ENCODE data around the gene LGALS1.
A peak's percentile ranks its signal among the peaks of the same experiment; 100 is the strongest.
"Not testable (repeated sequence)": the region's sequence is repeated elsewhere in the genome, so short reads cannot be mapped to it uniquely, and the experiment has no call there.

LGALS1 gene

DNA sequence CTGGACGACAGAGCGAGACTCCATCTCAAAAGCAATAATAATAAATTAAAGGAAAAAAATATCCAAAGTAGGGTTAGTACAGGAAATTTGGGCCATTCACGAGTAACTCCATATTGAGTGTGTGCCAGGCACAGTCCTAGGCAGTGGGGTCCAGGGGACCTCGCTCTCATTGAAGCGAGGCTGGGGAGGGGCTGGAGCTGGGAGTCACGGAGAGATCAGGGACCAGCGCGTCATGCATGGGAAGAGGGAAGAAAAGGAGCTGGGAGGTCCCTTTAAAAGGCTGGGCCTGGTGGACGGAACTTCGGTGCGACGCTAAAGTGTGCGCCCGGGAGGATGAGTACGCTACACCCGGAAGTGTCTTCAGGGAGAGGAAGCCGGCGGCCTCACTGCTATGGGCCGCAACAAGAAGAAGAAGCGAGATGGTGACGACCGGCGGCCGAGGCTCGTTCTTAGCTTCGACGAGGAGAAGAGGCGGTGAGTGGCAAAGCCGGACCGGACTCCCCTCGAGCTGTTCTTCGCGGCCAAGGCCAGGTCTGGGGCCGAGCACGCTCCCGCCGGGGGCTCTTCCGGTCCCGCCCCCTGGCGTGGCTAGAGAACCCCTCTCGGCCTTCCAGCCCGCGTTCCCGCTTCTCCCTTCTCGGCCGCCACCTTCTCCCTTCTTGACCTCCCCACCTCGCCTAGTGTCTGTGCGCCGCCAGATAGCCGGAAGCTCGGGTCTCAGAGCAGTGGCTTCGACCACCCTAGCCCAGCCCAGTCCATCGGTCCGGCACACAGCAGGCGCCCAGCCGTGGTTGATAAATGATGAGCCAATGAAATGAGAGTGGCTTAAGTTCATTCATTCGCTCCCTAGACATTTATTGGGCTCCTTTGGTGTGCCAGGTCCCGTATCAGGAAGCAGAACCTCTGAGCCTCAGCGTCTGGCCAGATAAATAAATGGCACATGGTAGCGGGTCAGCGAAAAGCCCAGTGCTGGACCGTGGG, 10.9 kb downstream of the LGALS1 start, which contains the start of gene NOL12:
Gene NOL12, plus strand, starts transcription at position 342 of the 981 bp plus-strand sequence. Its CDS starts 50 bp downstream, at position 392.
- peak; percentile 94 for DNase-seq (ENCODE audit: low read depth, low spot score)

DNA sequence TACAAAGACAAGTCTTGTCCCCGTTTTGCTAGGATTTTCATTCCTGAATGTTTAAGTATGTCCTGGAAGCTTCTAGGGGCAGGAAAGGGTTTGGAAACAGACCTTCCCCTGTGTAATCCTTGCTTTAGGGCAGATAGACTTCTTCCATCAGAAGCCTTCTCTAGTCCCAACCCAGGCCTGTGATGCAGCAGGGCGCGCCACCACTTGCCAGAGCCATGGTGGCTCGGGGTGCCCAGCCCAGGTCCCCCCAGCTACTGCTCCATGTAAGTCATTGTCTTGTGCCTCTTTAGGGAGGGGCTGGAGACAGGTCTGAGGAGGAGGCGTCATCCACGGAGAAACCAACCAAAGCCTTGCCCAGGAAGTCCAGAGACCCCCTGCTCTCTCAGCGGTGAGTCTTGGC, 15.0 kb downstream of the LGALS1 start:
- no peak for DNase-seq (ENCODE audit: low read depth, low spot score)

DNA sequence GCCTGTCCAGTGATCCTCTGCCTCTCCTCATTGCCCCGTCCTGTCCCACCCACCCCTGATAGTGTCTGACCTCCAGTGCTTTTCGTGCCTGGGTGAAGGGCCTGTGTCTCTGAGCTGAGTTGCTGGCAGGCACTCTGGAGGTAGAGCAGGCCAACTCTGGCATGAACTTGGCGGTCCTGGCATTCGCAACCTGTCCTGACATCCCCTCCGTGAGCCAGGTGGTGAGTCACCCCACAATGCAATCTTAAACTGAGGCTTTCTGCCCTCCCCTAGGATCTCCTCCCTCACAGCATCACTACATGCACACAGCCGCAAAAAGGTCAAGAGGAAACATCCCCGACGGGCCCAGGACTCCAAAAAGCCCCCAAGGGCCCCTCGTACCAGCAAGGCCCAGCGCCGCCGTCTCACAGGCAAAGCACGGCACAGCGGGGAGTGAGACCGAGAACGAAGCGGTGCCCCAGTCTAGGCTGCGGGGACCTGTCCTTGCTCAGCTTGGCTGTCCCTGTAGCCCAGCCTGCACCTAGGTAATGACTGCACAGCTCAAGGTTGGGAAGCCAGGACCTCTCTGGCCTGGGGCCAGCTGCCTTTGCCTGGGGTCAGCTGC, 15.6 kb downstream of the LGALS1 start:
- DNase-seq (ENCODE audit: low read depth, low spot score) = peak; percentile 73

DNA sequence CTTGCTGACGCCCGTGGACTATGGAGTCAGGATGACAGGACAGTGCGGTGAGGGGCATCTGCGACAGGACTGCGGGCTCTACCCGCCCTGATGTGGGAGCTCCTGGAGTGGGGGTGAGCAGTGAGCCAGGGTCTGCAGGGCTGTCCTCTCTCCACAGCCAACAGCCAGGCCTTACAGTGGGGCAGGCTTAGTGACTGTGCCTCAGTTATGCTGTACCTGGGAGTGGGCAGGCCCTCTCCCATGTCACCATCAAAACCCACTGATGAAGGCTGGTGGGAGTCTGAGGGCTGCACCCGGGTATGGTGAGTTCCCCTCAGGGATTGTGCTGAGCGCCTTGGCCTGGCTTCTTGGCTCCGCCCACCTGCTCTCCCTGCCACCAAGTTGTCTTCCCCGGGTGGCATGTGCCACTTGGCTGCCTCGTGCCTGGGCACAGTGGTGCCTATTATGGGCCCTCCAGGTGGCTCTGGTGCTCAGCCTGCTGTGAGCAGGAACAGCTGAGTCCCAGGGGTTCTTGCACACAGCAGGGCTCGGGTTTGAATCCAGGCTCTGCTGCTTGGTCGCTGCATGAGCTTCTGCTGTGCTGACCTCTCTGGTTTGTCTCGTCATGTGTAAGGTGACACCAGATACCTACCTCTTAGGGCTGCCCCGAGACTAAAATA, 17.3 kb downstream of the LGALS1 start:
- no peak for DNase-seq (ENCODE audit: low read depth, low spot score)

DNA sequence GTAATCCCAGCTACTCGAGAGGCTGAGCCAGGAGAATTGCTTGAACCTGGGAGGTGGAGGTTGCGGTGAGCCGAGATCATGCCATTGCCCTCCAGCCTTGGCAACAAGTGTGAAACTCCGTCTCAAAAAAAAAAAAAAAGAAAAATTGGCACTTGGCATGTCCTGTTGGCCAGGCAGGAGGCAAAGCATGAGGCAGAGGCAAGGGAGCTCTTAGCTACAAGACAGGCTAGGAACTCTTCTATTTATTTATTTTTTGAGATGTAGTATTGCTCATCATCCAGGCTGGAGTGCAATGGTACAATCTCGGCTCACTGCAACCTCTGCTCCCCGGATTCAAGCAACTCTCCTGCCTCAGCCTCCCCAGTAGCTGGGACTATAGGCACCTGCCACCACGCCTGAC, 18.7 kb downstream of the LGALS1 start:
- not testable (repeated sequence) for DNase-seq (ENCODE audit: low read depth, low spot score)

DNA sequence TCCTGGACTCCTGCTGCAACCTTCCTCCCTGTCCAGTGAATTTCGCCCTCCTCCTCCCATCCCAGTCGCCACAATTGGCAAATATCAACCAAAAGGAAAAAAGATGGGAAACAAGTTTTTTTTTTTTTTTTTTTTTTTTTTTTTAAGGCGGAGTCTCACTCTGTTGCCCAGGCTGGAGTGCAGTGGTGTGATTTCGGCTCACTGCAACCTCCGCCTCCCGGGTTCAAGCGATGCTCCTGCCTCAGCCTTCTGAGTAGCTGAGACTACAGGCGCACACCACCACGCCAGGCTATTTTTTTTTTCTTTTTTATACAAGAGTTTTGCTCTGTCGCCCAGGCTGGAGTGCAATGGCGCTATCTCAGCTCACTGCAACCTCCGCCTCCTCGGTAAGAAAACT, 20.8 kb downstream of the LGALS1 start:
- not testable (repeated sequence) for DNase-seq (ENCODE audit: low read depth, low spot score)

DNA sequence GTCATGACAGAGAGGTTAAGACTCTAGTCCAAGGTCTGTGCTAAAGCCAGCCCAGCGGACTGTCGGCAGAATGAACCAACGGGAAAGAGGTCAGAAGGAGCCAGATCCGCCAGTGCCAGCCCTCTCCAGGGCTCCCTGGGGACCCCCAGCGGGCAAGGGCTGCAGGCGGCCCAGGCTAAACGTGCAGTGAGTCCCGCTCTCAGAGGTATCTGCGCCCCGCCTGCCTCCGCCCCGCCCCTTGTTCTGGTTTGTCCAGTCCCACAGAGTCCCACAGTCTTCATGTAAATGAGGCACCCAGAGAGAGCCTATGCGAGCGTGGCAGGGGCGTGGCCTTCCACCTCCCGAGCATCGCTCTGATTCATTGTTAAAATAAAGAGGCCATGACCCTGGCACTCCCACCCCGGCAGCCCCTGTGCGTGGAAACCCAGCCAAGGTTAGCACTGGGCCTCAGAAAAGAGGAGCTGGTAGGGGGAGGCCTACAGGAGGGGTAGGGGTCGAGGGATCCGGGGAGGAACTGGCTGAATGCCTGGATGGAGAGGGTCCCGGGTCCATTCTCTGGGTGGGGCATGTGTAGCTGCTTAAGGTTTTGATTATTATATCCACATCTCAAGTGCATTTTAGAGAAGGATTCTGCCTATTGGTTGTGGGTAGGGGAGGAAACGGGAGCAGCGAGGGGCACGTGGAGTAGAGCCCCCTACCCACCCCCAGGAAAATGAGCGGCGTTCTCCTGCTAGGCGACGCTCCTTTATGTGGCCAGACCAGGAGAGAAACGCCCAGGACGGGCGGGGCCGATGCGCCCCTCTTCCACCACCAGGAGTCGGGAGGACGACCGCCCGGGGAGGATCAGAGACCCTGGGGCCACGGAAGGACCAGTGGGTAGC, 21.5 kb downstream of the LGALS1 start, which contains the start of gene TRIOBP:
Gene TRIOBP, plus strand, starts transcription at position 392 of the 881 bp plus-strand sequence. CDS start 4,318 bp downstream, outside the sequence.
- peak; percentile 98 for DNase-seq (ENCODE audit: low read depth, low spot score)

DNA sequence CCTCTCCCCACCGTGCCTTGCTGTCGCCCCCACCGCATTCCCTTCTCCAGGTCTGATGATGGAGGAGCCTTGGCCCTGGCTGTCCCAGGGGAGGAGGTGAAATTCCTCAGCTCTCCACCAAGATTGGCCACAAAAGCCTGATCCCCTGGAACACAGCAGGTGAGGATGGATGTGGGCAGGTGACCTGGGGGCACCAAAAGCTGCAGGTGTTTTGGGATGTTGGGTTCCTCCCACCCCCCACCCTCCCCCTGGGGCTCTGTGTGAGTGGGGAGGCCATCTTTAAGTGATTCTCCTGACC, 22.1 kb downstream of the LGALS1 start:
- no peak for DNase-seq (ENCODE audit: low read depth, low spot score)

DNA sequence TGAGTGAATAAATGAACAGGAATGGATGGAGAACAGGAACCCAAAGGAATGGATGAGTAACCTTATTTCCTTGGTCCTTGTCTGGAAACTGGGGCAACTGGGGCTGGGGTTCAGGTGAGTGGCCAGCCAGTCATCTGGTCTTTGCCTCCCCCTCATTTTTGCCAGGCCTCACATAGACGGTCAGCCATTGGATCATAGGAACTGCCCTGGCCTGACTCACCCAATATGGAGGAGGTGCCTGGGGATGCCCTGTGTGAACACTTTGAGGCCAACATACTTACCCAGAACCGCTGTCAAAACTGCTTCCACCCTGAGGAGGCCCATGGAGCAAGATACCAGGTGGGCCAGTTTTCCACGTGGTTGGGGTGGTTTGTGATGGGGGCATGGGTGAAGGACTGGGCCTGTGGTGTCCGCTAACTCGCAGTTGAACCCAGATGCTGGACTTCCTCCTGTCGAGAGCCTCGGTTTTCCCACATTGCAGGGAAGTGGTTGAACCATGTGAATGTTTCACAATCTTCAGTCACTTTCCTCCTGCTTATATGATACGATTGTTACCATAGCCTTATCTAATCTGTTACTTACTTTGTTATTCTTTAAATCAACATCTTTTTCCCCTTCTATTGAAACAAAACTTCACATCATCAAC, 25.8 kb downstream of the LGALS1 start:
- DNase-seq (ENCODE audit: low read depth, low spot score) = no peak

DNA sequence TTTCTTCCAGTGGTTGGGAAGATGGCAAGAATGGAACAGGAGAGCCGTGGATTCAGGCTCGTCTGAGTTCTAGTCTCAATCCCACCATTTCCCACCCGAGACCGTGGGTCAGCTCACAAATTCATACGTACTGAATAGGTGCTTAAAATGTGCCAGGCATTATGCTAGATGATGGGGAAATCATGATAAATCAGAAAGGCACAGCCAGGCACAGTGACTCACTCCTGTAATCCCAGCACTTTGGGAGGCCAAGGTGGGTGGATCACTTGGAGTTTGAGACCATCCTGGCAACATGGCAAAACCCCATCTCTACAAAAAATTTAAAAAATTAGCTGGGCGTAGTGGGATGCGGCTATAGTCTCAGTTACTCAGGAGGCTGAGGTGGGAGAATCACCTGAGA, 28.5 kb downstream of the LGALS1 start:
- DNase-seq (ENCODE audit: low read depth, low spot score) = no peak

DNA sequence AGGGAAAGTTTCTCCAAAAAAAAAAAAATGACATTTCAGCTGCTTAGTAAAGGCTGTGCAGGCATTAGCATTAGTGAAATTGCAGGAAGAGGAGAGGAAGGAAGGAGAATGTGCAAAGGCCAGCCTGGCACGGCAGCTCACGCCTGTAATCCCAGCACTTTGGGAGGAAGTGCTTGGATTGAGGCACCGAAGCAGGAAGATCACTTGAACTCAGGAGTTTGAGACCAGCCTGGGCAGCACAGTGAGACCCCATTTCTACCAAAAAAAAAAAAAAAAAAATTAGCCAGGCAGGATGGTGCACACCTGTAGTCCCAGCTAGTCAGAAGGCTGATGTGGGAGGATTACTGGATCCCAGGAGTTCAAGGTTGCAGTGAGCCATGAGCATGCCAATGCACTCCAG, 29.2 kb downstream of the LGALS1 start:
- no peak for DNase-seq (ENCODE audit: low read depth, low spot score)

DNA sequence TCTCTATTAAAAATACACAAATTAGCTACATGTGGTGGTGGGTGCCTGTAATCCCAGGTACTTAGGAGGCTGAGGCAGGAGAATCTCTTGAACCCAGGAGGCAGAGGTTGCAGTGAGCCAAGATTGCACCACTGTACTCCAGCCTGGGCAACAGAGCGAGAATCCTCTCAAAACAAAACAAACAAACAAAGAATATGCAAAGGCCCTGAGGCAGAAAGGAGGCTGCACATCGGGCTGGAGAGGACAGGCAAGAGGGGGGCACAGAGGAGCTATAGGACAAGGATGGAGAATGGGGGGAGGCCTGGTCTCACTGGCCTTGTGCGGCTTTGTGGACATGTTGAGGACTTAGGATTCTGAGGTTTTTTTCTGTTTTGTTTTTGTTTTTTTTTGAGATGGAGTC, 29.8 kb downstream of the LGALS1 start:
- DNase-seq (ENCODE audit: low read depth, low spot score) = no peak

DNA sequence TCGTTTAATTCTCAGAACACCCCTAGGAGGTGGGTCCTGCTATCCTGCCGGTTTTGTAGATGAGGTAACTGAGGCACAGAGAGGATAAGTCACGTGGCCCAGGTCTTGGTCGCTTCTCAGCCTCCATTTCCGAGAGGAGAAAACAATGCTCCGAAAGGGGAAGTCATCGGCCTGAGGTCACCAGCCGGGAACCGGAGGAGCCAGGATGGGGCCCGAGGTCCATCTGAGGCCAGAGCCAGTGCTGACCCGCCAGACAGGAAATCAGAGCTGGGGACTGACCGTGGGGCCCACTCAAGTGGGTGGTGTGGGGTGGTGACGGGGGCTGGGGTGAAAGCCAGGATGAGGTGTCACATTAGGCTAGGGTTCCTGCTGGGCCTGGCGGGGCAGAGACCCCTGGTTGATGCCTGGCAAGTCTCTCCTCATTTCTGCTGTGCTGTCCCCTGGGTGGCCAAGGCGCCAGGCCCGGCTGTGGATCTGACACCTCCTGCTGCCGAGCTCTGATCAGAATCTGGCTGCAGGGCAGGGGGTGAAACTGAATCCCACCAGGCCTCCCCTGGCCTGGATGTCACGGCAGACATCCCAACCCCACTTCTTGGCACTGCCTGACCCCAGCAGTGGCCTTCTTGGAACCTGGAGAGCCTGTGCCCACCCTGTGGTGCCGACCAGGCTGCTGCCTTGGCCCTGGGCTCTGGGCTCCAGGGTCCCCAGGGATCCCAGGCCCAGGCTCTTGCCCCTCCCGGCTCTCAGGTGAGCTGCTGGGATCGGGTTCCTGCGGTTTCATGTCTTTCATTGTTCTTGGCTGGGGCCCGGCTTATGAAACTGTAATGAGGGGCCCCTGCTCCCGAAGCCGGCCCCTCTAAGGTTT, 33.4 kb downstream of the LGALS1 start:
- DNase-seq (ENCODE audit: low read depth, low spot score) = no peak

DNA sequence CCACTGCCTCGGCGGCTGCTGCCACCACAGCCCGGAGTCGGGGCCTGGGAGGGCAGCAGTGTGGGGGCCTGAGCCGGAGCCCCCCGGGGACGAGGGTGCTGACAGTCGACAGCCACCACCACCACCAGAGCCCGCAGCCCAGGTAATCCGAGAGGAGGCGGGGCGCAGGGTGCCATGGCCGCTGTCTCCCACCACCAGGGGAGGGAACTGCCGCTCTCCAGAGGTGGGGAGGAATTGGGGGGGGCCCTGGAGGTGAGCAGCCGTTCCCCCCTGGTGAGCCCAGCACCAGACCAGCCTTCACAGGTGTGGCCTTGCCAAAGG, 34.0 kb downstream of the LGALS1 start:
- DNase-seq (ENCODE audit: low read depth, low spot score) = no peak

DNA sequence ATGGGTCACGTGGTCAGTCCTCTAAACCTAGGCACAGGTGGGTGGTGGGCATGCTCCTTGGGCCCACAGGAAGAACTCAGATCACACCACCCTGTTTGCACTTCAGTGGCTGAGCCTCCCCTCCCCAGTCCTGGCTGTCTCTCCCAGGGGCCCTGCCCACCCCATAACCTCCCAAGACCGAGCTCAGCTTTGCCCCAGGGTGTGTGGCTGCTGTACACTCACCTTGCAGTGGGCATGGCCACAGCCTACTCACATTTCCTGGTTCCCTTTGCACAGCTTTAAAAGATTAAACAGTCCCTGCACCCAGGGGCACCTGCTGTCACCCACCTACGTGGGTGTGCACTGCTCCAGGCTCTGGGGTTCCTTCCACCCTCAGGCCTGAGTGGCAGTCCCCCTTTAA, 35.2 kb downstream of the LGALS1 start:
- no peak for DNase-seq (ENCODE audit: low read depth, low spot score)

DNA sequence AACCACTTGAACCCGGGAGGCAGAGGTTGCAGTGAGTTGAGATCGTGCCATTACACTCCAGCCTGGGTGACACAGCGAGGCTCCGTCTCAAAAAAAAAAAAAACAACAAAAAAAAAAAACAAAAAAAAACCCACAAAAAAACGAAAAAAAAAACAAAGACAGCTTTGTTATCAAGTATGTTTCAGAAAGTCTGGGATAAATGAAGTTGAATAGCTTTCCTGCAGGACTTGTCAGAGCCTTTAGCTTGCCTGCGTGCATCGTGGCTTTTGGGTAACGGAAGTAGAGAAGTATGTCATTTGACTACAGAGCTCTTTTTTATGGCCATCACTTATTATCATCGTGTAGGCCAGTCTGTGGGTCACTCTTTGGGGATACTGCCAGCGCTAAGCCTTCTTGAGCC, 36.1 kb downstream of the LGALS1 start:
- no peak for DNase-seq (ENCODE audit: low read depth, low spot score)

DNA sequence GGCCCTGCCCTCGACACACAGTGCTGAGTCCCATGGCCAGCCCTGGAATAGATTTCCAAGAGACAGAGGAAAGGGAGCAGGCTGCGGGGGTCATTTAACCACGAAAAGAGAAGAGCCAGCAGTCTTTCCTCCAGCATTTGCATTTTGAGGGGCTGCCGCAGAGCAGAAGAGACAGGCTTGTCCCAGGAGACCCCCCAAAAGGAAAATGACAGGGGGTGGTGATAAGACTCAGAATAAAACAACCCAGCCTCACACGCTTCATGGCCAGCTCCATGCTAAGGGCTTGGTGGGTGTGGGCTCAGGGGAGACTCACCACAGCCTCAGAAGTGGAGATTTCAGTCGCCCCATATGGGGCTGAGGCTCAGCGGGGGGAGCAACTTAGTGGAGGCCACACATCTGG, 38.3 kb downstream of the LGALS1 start:
- DNase-seq (ENCODE audit: low read depth, low spot score) = no peak

DNA sequence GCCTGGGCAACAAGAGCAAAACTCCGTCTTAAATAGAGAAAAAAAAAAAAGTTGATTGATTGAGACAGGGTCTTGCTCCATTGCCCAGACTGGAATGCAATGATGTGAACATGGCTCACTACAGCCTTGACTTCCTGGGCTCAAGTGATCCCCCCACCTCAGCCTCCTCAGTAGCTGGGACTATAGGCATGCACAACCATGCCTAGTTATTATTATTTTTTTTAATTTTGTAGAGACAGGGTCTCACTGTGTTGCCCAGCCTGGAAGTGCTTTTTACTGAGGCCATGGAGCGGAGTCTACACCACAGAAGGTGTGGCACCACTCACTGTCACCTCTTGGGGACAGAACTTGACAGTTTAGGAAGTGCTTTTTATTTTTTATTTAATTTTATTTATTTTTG, 39.2 kb downstream of the LGALS1 start:
- DNase-seq (ENCODE audit: low read depth, low spot score) = no peak

DNA sequence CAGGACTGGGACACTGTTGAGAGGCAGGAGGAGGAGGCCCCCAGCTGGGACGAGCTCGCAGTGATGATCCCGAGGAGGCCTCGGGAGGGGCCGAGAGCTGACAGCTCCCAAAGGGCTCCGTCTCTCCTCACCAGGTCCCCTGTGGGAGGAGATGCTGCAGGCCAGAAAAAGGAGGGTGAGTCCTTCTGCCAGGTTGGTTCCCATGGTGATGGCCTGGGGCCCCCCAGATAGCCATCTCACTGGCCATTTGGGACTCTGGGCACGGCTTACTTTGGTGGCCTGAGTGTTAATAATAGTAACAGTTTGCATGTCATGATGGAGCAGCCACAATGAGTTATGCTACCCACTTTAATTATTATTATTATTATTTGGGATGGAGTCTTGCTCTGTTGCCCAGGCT, 40.3 kb downstream of the LGALS1 start:
- no peak for DNase-seq (ENCODE audit: low read depth, low spot score)

DNA sequence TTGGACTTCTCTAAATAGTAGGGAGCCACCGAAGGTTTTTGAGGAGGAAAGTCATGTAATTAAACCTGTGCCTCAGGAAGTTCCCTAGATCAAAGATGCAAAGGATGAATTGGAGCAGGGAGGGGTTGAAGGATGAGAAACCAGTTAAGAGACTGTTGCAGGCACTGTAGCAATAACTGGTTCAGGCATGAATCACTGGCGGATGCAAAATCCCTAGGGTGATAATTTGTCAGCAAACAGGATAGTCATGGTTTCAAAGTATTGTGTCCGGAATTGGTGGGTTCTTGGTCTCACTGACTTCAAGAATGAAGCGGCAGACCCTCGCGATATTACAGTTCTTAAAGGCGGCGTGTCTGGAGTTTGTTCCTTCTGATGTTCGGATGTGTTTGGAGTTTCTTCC, 41.3 kb downstream of the LGALS1 start:
- DNase-seq (ENCODE audit: low read depth, low spot score) = no peak

All from astrocyte of the hippocampus (primary cell).